Epithelial cell of esophagus (primary cell): Measurements from ENCODE around the gene CHRDL2.

ENCODE experiments used
- DNase-seq: peaks from one replicate; pipeline ENCODE4 v3.0.0; 2010; ENCODE audit warnings: low read depth
- H3K4me3 ChIP-seq: 2 replicates; pipeline ENCODE4 v1.5.1; 2011; ENCODE audit warnings: mild to moderate bottlenecking, low read length, control low read depth
- CTCF ChIP-seq: IDR thresholded peaks from 2 replicates; pipeline ENCODE4 v1.5.1; 2011; ENCODE audit warnings: low read depth, mild to moderate bottlenecking, low read length, control low read depth, inconsistent platforms; ENCODE audit not compliant: insufficient read depth; ENCODE audit errors: missing control alignments

The CHRDL2 gene

DNA sequence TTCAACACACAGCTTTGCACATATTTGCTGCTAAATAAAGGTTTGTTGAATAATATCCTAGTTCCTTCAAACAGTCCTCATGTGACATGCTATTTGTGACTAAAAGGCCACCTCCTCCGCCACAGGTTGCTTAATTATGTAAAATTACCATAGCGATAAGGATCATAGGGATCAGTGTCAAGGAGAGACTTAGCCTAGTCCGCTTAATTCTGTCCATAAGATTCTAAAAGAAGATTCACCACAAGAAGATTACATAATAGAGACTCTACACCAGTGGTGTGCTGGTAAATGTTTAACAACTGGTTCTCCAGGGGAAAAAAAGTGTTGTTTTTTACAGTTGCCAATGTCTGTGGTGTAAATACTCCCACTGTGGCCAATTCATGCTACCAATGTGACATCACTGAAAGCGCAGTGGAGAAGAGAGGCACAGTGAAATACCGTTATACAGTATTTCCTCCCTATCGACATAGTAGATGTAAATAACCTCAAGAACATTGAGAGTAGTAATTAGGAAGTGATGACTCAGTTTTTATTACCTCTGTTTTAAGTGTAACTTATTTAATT, 4.2 kb upstream of the CHRDL2 start:
- TF ChIP-seq CTCF: no peak
- no peak for DNase-seq
- H3K4me3 ChIP-seq: no peak overlapping the region

DNA sequence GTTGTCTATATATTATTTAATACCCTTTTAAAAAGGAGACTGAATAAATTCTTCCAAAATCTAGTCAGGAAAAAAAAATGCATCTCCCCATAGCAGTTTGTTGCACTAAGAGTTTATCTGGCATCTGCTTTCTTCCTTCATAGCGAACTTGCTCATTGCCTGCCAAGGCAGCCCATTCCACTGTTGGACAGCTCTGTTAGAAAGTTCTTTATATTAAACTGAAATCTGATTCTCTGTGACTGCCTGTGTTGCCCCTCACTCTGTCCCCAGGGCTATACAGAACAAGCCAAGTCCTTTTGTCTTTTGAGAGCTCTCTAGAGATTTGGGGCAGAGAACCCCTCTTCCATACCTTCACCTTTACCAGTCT, 3.3 kb upstream of the CHRDL2 start:
- TF ChIP-seq CTCF: no peak
- no peak for DNase-seq
- no peak overlapping the region for H3K4me3 ChIP-seq

DNA sequence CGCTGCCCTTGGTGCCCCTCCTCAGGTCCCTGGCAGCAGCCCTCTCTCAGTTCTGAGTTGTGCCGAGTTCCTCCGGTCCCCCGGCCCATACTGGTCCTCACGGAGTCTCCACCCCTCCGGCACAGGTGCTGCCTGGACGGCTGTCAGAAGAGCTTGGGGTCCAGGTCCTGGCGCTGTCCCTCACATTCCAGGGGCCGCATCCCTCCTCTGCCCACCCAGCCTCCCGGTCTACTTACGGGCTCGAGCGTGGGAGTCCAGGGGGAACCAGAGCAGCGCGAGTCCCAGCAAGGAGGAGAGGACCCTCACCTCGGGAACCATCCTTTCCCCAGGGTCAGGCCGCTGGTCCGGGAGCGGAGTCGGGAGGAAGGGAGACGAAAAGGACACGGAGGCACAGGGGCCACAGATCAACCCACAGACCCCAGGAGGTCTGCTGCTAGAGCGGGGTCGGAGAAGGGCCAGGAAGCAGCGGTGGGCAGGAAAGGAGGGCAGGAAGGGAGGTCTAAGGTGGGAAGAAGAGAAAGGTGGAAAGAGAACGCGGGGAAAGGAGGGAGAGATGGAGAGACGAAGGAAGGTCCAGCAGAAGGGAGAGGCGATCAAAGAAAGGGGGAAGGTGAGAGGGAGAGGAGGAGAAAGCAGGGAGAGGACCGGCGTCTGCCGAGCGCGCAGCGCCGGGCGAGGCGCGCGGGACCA, 510 bp downstream of the CHRDL2 start:
- no peak for TF ChIP-seq CTCF
- no peak overlapping the region for H3K4me3 ChIP-seq
- DNase-seq: no peak

GRCh38 chr11:74729397-74729796, 1.8 kb downstream of the CHRDL2 start:
- DNase-seq: no peak
- no peak overlapping the region for H3K4me3 ChIP-seq
- no peak for TF ChIP-seq CTCF

DNA sequence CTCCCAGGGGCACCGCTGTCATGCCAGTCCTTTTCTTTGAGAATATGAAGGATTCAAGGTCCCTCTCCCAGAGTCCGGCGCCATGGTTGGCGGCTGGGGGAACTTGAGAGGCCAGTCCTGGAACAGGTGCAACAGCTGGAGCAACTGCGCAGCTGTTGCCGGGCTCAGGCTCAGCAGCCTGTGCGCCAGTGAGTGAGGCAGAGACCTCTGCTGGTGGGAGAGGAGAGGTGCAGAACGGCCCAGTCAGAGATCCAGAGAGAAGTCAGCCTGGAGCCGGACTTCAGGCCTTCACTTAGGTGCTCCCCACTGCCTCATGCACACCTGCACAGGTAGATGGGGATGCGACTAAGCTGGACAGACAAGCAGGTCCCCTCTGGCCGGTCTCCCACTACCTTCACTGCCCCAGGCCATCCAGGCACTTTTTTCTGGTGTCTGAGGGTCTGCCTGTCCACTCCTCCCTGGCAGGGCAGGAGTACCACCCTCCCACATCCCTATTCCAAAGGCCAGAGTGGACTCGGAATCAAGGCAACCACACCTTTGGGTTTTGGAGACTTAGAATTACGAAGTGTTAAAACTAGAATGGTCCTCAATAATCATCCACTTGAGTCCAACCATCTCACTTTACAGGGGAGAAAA, 4.6 kb downstream of the CHRDL2 start:
- no peak overlapping the region for H3K4me3 ChIP-seq
- DNase-seq: peak; percentile 77

DNA sequence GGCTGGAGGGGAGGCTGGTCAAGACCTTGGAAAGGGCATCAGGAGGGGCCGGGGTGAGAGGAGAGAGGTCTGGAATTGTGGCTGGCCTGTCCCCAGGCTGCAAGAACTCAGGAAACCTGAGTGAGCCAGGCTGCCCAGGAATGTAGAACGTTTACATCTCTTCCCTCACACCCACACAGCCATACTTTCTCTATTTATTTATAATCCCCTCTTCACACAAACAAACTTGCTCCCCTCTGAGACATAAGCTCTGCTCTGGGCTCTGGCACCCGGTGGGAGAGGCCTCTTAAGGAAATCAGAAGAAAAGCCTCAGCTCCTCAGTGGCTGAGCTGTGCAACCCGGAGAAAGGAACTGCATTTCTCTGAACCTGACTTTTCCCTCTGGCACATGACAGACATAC, 5.5 kb downstream of the CHRDL2 start:
- DNase-seq: no peak
- no peak overlapping the region for H3K4me3 ChIP-seq
- no peak for TF ChIP-seq CTCF

More for the DNA sequence above, 4.6 kb downstream of the CHRDL2 start:
- peak; percentile 97 for TF ChIP-seq CTCF

DNA sequence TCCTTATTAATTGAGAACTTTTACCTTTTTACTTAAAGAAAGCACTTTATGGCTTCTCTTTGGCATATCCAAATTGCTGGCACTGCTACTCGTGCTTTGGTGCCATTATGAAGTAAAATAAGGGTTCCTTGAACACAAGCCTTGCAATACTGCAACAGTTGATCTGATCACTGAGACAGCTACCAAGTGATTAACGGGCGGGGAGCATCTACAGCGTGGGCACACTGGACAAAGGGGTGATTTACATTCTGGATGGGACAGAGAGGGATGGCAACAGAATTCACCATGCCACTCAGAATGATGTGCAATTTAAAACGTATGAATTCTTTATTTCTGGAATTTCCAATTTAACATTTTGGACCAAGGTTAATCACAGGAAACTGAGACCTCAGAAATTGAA, 7.7 kb downstream of the CHRDL2 start:
- H3K4me3 ChIP-seq: no peak overlapping the region
- TF ChIP-seq CTCF: no peak
- DNase-seq: no peak
